HCT116 (cell line): ENCODE results near the gene SEZ6.

Experiments
- CTCF ChIP-seq, 3 experiments: fragments of 200-600 bp in 1 of 3; sonication (generic) in 1 of 3; IDR thresholded peaks in 2 of 3; conservative IDR thresholded peaks in 1 of 3; 2 replicates each; pipeline ENCODE4 v1.5.1; 2012 to 2017; ENCODE audit warnings: low read depth in 2 of 3, low read length in 2 of 3, antibody characterized with exemption in 1 of 3, borderline replicate concordance in 1 of 3, control low read depth in 1 of 3, mild to moderate bottlenecking in 1 of 3, mixed read lengths in 1 of 3, mixed run types in 1 of 3, moderate library complexity in 1 of 3; ENCODE audit not compliant: insufficient read depth in 1 of 3
- EZH2 ChIP-seq: fragments of 200-600 bp; sonication (generic); IDR thresholded peaks from 2 replicates; pipeline ENCODE4 v1.6.1; 2017; ENCODE audit warnings: antibody characterized with exemption, mixed run types
- EZH2phosphoT487 ChIP-seq: fragments of 200-600 bp; IDR thresholded peaks from 2 replicates; pipeline ENCODE4 v1.6.1; 2018; ENCODE audit warnings: antibody characterized with exemption, borderline replicate concordance
- MAX ChIP-seq: IDR thresholded peaks from 2 replicates; pipeline ENCODE4 v1.6.1; 2012
- POLR2A ChIP-seq: IDR thresholded peaks from 2 replicates; pipeline ENCODE4 v1.7.0; 2011; ENCODE audit warnings: borderline replicate concordance; ENCODE audit not compliant: insufficient read depth, insufficient read length; ENCODE audit errors: extremely low read depth

- no peak for TF ChIP-seq POLR2A
- no peak for TF ChIP-seq EZH2phosphoT487
- TF ChIP-seq CTCF (IDR thresholded peaks at IDR 0.05 in 2 of 3, conservative IDR thresholded peaks at IDR 0.05 in 1 of 3; ENCODE audit: borderline replicate concordance in 1 of 3, insufficient read depth in 1 of 3, low read depth in 2 of 3, low read length in 2 of 3): no peak
- no peak for TF ChIP-seq MAX
- no peak for TF ChIP-seq EZH2
Observed at GRCh38 chr17:29039764-29040598, 34.1 kb upstream of the SEZ6 start.
